Gastroesophageal sphincter (tissue), 3 donors: ENCODE data around the gene BAIAP2L1.

Experiments used
- CTCF ChIP-seq, 4 experiments: fragments of 200-600 bp in 2 of 4; fragments of 450-650 bp in 2 of 4; sonication (generic) in 1 of 4; IDR thresholded peaks; one replicate each; pipeline ENCODE4 v1.5.1; 2017 to 2019; ENCODE audit warnings: antibody characterized with exemption in 4 of 4, mild to moderate bottlenecking in 2 of 4, moderate library complexity in 2 of 4
- EP300 ChIP-seq: sonication (generic); formaldehyde crosslinking; IDR thresholded peaks from one replicate; pipeline ENCODE4 v1.6.1; 2017; ENCODE audit warnings: antibody characterized with exemption, mild to moderate bottlenecking
- POLR2A ChIP-seq, 2 donors: fragments of 450-650 bp; IDR thresholded peaks; one replicate each; pipeline ENCODE4 v1.6.1; 2017; ENCODE audit warnings: antibody characterized with exemption in 2 of 2, mild to moderate bottlenecking in 2 of 2, moderate library complexity in 1 of 2
- POLR2AphosphoS5 ChIP-seq: sonication (generic); formaldehyde crosslinking; IDR thresholded peaks from one replicate; pipeline ENCODE4 v1.6.1; 2017; ENCODE audit warnings: antibody characterized with exemption

GRCh38 chr7:98365863-98366561 is 34.9 kb downstream of the BAIAP2L1 start:
- TF ChIP-seq CTCF (IDR thresholded peaks at IDR 0.05): no peak
- TF ChIP-seq POLR2A (IDR thresholded peaks at IDR 0.05): no peak
- no peak for TF ChIP-seq POLR2AphosphoS5
- no peak for TF ChIP-seq EP300
